Breast epithelium (tissue), 3 donors: ENCODE measurements around the gene PPP1R18.

Experiments
- POLR2AphosphoS5 ChIP-seq, 3 donors: sonication (generic); formaldehyde crosslinking; IDR thresholded peaks; one replicate each; pipeline ENCODE4 v1.6.1; 2017; ENCODE audit warnings: antibody characterized with exemption in 3 of 3
- TF ChIP-seq, protein P1 (sequence below), 3 donors: fragments of 450-650 bp; IDR thresholded peaks; one replicate each; pipeline ENCODE4 v1.5.1; 2016 to 2017; ENCODE audit warnings: antibody characterized with exemption in 3 of 3, mild to moderate bottlenecking in 3 of 3, moderate library complexity in 3 of 3

DNA sequence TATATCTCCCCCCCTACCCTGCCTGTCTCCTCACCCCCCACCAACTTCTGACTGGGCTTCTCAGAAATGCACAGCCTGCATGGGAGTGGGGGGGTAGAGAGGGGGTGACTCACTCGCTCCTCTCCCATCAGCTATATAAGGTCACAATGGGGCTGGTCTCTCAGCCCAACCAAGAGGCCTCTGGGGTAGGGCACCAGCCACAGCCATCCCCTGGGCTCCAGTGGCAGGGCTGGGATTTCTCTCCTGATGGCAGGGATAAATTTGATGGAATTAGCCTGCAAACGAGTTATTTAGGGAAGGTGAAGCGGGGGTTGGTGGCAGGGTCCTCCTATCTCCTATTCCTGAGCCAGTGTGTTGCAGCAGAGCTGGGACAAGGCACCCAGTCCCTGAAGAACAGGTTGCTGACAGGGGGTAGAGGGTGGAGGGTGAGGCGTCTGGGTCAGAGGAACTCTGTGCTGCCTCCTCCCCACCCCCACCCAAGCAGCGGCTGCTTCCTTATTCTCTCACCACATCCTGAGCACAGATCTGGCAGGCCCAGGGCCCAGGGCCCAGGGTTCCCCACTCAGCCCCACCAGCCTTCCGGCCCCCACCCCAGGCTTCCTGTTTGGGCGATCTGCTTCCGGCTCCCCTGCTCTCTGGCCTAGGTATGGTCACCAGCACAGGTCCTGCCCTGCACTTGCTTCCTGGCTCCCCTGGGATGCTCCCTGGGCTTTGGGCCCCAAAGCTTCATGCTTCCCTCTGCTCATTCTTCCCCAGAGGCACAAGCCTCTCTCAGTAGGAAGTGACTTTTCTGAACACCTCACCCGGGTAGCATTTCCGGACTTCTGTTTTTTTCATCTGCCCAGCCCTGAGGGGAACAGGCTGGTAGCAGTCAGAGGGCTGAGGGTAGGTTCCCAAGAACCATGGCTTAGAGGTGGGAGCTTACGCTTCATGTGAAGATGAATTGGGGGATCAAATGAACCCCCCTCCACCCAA is 4.0 kb downstream of the PPP1R18 start:
- TF ChIP-seq, protein P1, sequence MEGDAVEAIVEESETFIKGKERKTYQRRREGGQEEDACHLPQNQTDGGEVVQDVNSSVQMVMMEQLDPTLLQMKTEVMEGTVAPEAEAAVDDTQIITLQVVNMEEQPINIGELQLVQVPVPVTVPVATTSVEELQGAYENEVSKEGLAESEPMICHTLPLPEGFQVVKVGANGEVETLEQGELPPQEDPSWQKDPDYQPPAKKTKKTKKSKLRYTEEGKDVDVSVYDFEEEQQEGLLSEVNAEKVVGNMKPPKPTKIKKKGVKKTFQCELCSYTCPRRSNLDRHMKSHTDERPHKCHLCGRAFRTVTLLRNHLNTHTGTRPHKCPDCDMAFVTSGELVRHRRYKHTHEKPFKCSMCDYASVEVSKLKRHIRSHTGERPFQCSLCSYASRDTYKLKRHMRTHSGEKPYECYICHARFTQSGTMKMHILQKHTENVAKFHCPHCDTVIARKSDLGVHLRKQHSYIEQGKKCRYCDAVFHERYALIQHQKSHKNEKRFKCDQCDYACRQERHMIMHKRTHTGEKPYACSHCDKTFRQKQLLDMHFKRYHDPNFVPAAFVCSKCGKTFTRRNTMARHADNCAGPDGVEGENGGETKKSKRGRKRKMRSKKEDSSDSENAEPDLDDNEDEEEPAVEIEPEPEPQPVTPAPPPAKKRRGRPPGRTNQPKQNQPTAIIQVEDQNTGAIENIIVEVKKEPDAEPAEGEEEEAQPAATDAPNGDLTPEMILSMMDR (IDR thresholded peaks at IDR 0.05), result no peak
- peak; percentile 34 to 56 (median 50) for TF ChIP-seq POLR2AphosphoS5 (IDR thresholded peaks at IDR 0.05)
